ENCODE data around the gene PPP6R2.

DNA sequence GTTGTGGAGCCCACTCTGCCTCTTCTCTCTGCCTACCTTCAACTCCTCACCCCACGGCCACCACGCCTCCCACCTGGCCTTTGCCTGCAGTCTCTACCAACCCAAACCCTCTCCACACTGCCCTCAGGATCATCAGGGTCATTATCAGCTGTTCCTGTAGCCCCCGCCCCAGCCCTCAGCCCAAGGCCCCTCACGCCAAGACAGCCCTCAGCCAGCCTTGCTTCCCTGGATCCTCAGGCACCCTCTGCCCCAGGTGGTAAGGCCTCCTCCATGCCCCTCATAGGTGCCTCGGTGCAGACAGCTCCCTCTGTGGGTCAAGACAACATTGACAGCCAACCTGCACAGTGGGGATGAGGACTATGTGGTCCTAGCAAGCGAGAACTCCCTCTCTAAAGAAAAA, 130.0 kb downstream of the PPP6R2 start:
- TF ChIP-seq POLR2AphosphoS5 (IDR thresholded peaks at IDR 0.05; ENCODE audit: low read depth, low read length) (no peak), TAF1 (IDR thresholded peaks at IDR 0.05; ENCODE audit: borderline replicate concordance, insufficient read depth, low read length) (no peak), SIN3A (IDR thresholded peaks at IDR 0.05; ENCODE audit: borderline replicate concordance, insufficient read depth, low read length) (no peak)
- TF ChIP-seq, protein P1, sequence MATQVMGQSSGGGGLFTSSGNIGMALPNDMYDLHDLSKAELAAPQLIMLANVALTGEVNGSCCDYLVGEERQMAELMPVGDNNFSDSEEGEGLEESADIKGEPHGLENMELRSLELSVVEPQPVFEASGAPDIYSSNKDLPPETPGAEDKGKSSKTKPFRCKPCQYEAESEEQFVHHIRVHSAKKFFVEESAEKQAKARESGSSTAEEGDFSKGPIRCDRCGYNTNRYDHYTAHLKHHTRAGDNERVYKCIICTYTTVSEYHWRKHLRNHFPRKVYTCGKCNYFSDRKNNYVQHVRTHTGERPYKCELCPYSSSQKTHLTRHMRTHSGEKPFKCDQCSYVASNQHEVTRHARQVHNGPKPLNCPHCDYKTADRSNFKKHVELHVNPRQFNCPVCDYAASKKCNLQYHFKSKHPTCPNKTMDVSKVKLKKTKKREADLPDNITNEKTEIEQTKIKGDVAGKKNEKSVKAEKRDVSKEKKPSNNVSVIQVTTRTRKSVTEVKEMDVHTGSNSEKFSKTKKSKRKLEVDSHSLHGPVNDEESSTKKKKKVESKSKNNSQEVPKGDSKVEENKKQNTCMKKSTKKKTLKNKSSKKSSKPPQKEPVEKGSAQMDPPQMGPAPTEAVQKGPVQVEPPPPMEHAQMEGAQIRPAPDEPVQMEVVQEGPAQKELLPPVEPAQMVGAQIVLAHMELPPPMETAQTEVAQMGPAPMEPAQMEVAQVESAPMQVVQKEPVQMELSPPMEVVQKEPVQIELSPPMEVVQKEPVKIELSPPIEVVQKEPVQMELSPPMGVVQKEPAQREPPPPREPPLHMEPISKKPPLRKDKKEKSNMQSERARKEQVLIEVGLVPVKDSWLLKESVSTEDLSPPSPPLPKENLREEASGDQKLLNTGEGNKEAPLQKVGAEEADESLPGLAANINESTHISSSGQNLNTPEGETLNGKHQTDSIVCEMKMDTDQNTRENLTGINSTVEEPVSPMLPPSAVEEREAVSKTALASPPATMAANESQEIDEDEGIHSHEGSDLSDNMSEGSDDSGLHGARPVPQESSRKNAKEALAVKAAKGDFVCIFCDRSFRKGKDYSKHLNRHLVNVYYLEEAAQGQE (IDR thresholded peaks at IDR 0.05; ENCODE audit: insufficient read depth in 1 of 2, low read depth in 2 of 2, low read length in 2 of 2) = no peak

Data from PFSK-1 (cell line).